SK-N-SH (cell line): ENCODE results near the gene SPTBN1. TPM values are rescaled to one million over a fixed set of nuclear protein-coding genes. Genes with fewer than 3 reads are reported as not detected.

Experiments
- CTCF ChIA-PET: fragments of 300-600, 350-600 bp; formaldehyde crosslinking; extraction: SDS; loops from one replicate; lab custom pipeline; 2021; lab: Yijun Ruan, JAX
- POLR2A ChIA-PET: fragments of 350-600 bp; sonication (Branson Sonifier 250); formaldehyde crosslinking; extraction: SDS; loops from one replicate; lab custom pipeline; 2020; ENCODE audit warnings: antibody characterized with exemption, inconsistent platforms; lab: Yijun Ruan, JAX
- DNase-seq: peaks from one replicate; pipeline ENCODE4 v3.0.0; 2012
- H2AFZ ChIP-seq: fragments of 200-600 bp; sonication (generic); 2 replicates; pipeline ENCODE4 v1.8.1; 2016; ENCODE audit warnings: antibody characterized with exemption, mild to moderate bottlenecking, low read depth
- H3F3A ChIP-seq: fragments of 200-600 bp; sonication (generic); replicated peaks from 2 replicates; pipeline ENCODE3; 2016; ENCODE audit warnings: antibody characterized with exemption, mild to moderate bottlenecking; ENCODE audit not compliant: insufficient read depth
- H3K27ac ChIP-seq, 2 experiments: fragments of 200-500 bp in 1 of 2; fragments of 200-600 bp in 1 of 2; sonication (Bioruptor generic) in 1 of 2; sonication (generic), shearing (Covaris generic) in 1 of 2; 2 replicates each; pipeline versions ENCODE4 v1.5.1 to v1.6.1; 2014 to 2016; ENCODE audit warnings: low read depth in 2 of 2, inconsistent platforms in 1 of 2, low read length in 1 of 2, mild to moderate bottlenecking in 1 of 2, mixed read lengths in 1 of 2
- H3K27me3 ChIP-seq: fragments of 200-600 bp; sonication (generic), shearing (Covaris generic); 2 replicates; pipeline ENCODE4 v1.6.1; 2016; ENCODE audit warnings: mixed run types; ENCODE audit not compliant: insufficient read depth
- H3K36me3 ChIP-seq, 2 experiments: fragments of 200-500 bp in 1 of 2; fragments of 200-600 bp in 1 of 2; sonication (Bioruptor generic) in 1 of 2; sonication (generic) in 1 of 2; replicated peaks in 1 of 2; 2 replicates each; pipeline versions ENCODE3 to v1.5.1; 2014 to 2016; ENCODE audit warnings: low read length in 1 of 2, mild to moderate bottlenecking in 1 of 2; ENCODE audit not compliant: insufficient read depth in 2 of 2, control insufficient read depth in 1 of 2
- H3K4me1 ChIP-seq, 2 experiments: fragments of 200-500 bp in 1 of 2; fragments of 200-600 bp in 1 of 2; sonication (Bioruptor generic) in 1 of 2; sonication (generic), shearing (Covaris generic) in 1 of 2; 2 replicates each; pipeline versions ENCODE4 v1.5.1 to v1.6.1; 2014 to 2016; ENCODE audit warnings: low read depth in 1 of 2, low read length in 1 of 2, mixed run types in 1 of 2; ENCODE audit not compliant: insufficient read depth in 2 of 2, control insufficient read depth in 1 of 2
- H3K4me2 ChIP-seq: fragments of 200-600 bp; sonication (generic), shearing (Covaris generic); 2 replicates; pipeline ENCODE4 v1.6.1; 2017; ENCODE audit warnings: mixed run types
- H3K4me3 ChIP-seq, 2 experiments: fragments of 200-500 bp in 1 of 2; fragments of 200-600 bp in 1 of 2; sonication (Bioruptor generic) in 1 of 2; sonication (generic), shearing (Covaris generic) in 1 of 2; 2 replicates each; pipeline versions ENCODE4 v1.5.1 to v1.8.1; 2014 to 2016; ENCODE audit warnings: low read depth in 2 of 2, inconsistent platforms in 1 of 2, low read length in 1 of 2, mild to moderate bottlenecking in 1 of 2, mixed read lengths in 1 of 2, moderate library complexity in 1 of 2
- H3K79me2 ChIP-seq: fragments of 200-600 bp; sonication (generic); 2 replicates; pipeline ENCODE4 v1.8.1; 2017; ENCODE audit warnings: mild to moderate bottlenecking; ENCODE audit not compliant: insufficient read depth
- H3K9ac ChIP-seq: fragments of 200-600 bp; sonication (generic); 2 replicates; pipeline ENCODE4 v1.6.1; 2017; ENCODE audit warnings: mixed run types
- H3K9me2 ChIP-seq: fragments of 200-600 bp; sonication (generic); 2 replicates; pipeline ENCODE4 v1.6.1; 2017; ENCODE audit warnings: mixed run types
- H3K9me3 ChIP-seq: fragments of 200-600 bp; sonication (generic); 2 replicates; pipeline ENCODE4 v1.6.1; 2017; ENCODE audit warnings: mixed run types, mild to moderate bottlenecking, moderate library complexity
- H4K20me1 ChIP-seq: fragments of 200-600 bp; sonication (generic); 2 replicates; pipeline ENCODE4 v1.6.1; 2017; ENCODE audit warnings: mild to moderate bottlenecking, mixed run types; ENCODE audit not compliant: insufficient read depth
- CHD2 ChIP-seq: fragments of 150-350 bp; IDR thresholded peaks from 2 replicates; pipeline ENCODE4 v1.6.1; 2018; ENCODE audit warnings: low read length; ENCODE audit not compliant: partially characterized antibody
- EP300 ChIP-seq, 2 experiments: IDR thresholded peaks; 2 replicates each; pipeline versions ENCODE4 v1.4.0 to v1.6.1; 2012; ENCODE audit warnings: borderline replicate concordance in 1 of 2, low read depth in 1 of 2, low read length in 1 of 2
- EZH2phosphoT487 ChIP-seq: fragments of 200-600 bp; sonication (generic); IDR thresholded peaks from 2 replicates; pipeline ENCODE4 v1.6.1; 2017; ENCODE audit warnings: low read depth, mixed run types, mild to moderate bottlenecking, antibody characterized with exemption, moderate library complexity, borderline replicate concordance
- FOXM1 ChIP-seq: IDR thresholded peaks from 2 replicates; pipeline ENCODE4 v1.4.0; 2012; ENCODE audit warnings: low read depth, mild to moderate bottlenecking
- GABPA ChIP-seq: IDR thresholded peaks from 2 replicates; pipeline ENCODE4 v1.4.0; 2012; ENCODE audit warnings: low read depth, mild to moderate bottlenecking
- IRF3 ChIP-seq: fragments of 150-350 bp; IDR thresholded peaks from 2 replicates; pipeline ENCODE4 v1.6.1; 2016; ENCODE audit warnings: mild to moderate bottlenecking, low read depth, low read length
- MEF2A ChIP-seq: IDR thresholded peaks from 2 replicates; pipeline ENCODE4 v1.4.0; 2012; ENCODE audit warnings: low read depth, borderline replicate concordance
- NFIC ChIP-seq: IDR thresholded peaks from 2 replicates; pipeline ENCODE4 v1.4.0; 2012; ENCODE audit warnings: borderline replicate concordance
- NRF1 ChIP-seq: IDR thresholded peaks from 2 replicates; pipeline ENCODE4 v1.6.1; 2012; ENCODE audit warnings: low read depth, mild to moderate bottlenecking, low read length
- PBX3 ChIP-seq: IDR thresholded peaks from 2 replicates; pipeline ENCODE4; 2012
- RAD21 ChIP-seq: IDR thresholded peaks from 2 replicates; pipeline ENCODE4 v1.6.1; 2012; ENCODE audit warnings: mild to moderate bottlenecking, low read length
- RFX5 ChIP-seq: IDR thresholded peaks from 2 replicates; pipeline ENCODE4 v1.6.1; 2012; ENCODE audit warnings: mild to moderate bottlenecking, improper control_type of control experiment, low read length
- SMC3 ChIP-seq: IDR thresholded peaks from 2 replicates; pipeline ENCODE4 v1.6.1; 2012; ENCODE audit warnings: low read depth, low read length, improper control_type of control experiment
- TAF1 ChIP-seq: IDR thresholded peaks from 2 replicates; pipeline ENCODE4 v1.6.1; 2012; ENCODE audit warnings: low read depth, mild to moderate bottlenecking, low read length, moderate library complexity, borderline replicate concordance
- TCF12 ChIP-seq: IDR thresholded peaks from 2 replicates; pipeline ENCODE4 v1.4.0; 2012
- USF2 ChIP-seq: fragments of 150-350 bp; IDR thresholded peaks from 2 replicates; pipeline ENCODE4 v1.6.1; 2017; ENCODE audit warnings: antibody characterized with exemption, low read length, low read depth, borderline replicate concordance
- ZBTB33 ChIP-seq: IDR thresholded peaks from 2 replicates; pipeline ENCODE4 v1.4.0; 2012; ENCODE audit warnings: low read depth, borderline replicate concordance
- WGBS: methylation state at CpG from one replicate; pipeline ENCODE4 v1.1.6; 2017; ENCODE audit warnings: low lambda C conversion rate; 5-methylcytosine and 5-hydroxymethylcytosine counted together
- polyA plus RNA-seq, 3 experiments: library from polyadenylated mRNA; depleted of rRNA; stranded (reverse); fragments of >200 nt; gene quantifications; 2 replicates each; pipeline ENCODE4 v1.2.3, GENCODE V29; 2012

Gene SPTBN1
- polyA plus RNA-seq, 1 of the 3 experiments (the other 2 are of a cell fraction), result 29.1 TPM

GRCh38 chr2:54419388-54419787 lies 36.7 kb upstream of the SPTBN1 start:
- ChIA-PET POLR2A (no interaction called here), CTCF (interaction anchor here (1.2 kb wide), 1 partner anchor 312 kb away, joined by 3 read pairs; no protein-coding TSS in a partner anchor)
- no peak for DNase-seq
- H3K9ac ChIP-seq, result no peak overlapping the region
- TF ChIP-seq SMC3 (no peak), RFX5 (no peak), RAD21 (no peak), TAF1 (no peak), USF2 (no peak), ZBTB33 (no peak), NFIC (no peak), IRF3 (no peak), TCF12 (no peak), MEF2A (no peak)
- TF ChIP-seq, all 33 proteins: peak for 0
- no peaks in the 10 kb centered on the region for H4K20me1 ChIP-seq
- H3K27me3 ChIP-seq, result no peaks in the 10 kb centered on the region
- H3K9me2 ChIP-seq, result no peaks in the 10 kb centered on the region
- H3K79me2 ChIP-seq, result no peaks in the 10 kb centered on the region
- H3K4me3 ChIP-seq, result no peak overlapping the region
- H2AFZ ChIP-seq, result no peak overlapping the region
- H3F3A ChIP-seq, result no peaks in the 10 kb centered on the region
- no peaks in the 10 kb centered on the region for H3K4me1 ChIP-seq
- no peaks in the 10 kb centered on the region for H3K9me3 ChIP-seq
- H3K36me3 ChIP-seq, result no peaks in the 10 kb centered on the region
- no peak overlapping the region for H3K27ac ChIP-seq
- no peak overlapping the region for H3K4me2 ChIP-seq
- 73% methylated on average over 4 of the region's 4 CpGs for WGBS

- Histone ChIP-seq H3K36me3 (no peaks in the 10 kb centered on the region), H3K9ac (no peak overlapping the region), H3K4me2 (no peak overlapping the region), H3K9me2 (no peaks in the 10 kb centered on the region), H4K20me1 (no peaks in the 10 kb centered on the region), H3F3A (no peaks in the 10 kb centered on the region), H3K9me3 (no peaks in the 10 kb centered on the region), H3K79me2 (no peaks in the 10 kb centered on the region), H3K27ac (no peak overlapping the region), H3K27me3 (no peaks in the 10 kb centered on the region), H3K4me1 (no peaks in the 10 kb centered on the region), H3K4me3 (no peak overlapping the region), H2AFZ (no peak overlapping the region)
- WGBS, result 86% methylated on average over 9 of the region's 9 CpGs
- TF ChIP-seq EP300 (IDR thresholded peaks at IDR 0.05; ENCODE audit: borderline replicate concordance in 1 of 2, low read depth in 1 of 2, low read length in 1 of 2), result no peak
- no peak for TF ChIP-seq SMC3
- TF ChIP-seq PBX3, result no peak
- TF ChIP-seq NRF1, result no peak
- no peak for TF ChIP-seq FOXM1
- TF ChIP-seq IRF3, result no peak
- no peak for TF ChIP-seq GABPA
- no peak for TF ChIP-seq RAD21
- TF ChIP-seq EZH2phosphoT487, result no peak
- TF ChIP-seq CHD2, result no peak
- no peak for DNase-seq
- ChIA-PET CTCF (interaction anchor here (1.2 kb wide), 1 partner anchor 313 kb away, joined by 3 read pairs; no protein-coding TSS in a partner anchor), POLR2A (no interaction called here)
Measured at GRCh38 chr2:54419855-54420523, 36.1 kb upstream of the SPTBN1 start.
